ENCODE results near the gene ID3.
A peak's percentile ranks its signal among the peaks of the same experiment; 100 is the strongest.

ID3 gene

GRCh38 chr1:23530747-23531561 lies 28.3 kb downstream of the ID3 start, which contains the start of gene E2F2:
Gene E2F2 (minus strand): TSS chr1:23531233. CDS start chr1:23530793, 440 bp downstream.
- ChIA-PET POLR2A (no interaction called here), CTCF (interaction anchor here (1.3 to 28.7 kb wide), 9 partner anchors 8 to 121 kb away, joined by 3 to 508 read pairs (median 20); no protein-coding TSS in a partner anchor)
- peak; percentile 96 for DNase-seq (ENCODE audit: extremely low spot score)
- TF ChIP-seq CTCF (IDR thresholded peaks at IDR 0.05; ENCODE audit: control extremely low read depth, extremely low read depth, low read depth, missing control alignments), result peak; percentile 42

GRCh38 chr1:23530087-23530746 lies 29.1 kb downstream of the ID3 start:
- no peak for TF ChIP-seq CTCF (IDR thresholded peaks at IDR 0.05; ENCODE audit: control extremely low read depth, extremely low read depth, low read depth, missing control alignments)
- DNase-seq (ENCODE audit: extremely low spot score), result no peak
- ChIA-PET CTCF (interaction anchor here (1.5 to 28.7 kb wide), 7 partner anchors 8 to 108 kb away, joined by 4 to 508 read pairs (median 27); no protein-coding TSS in a partner anchor), POLR2A (no interaction called here)

GRCh38 chr1:23529146-23530086 lies 29.9 kb downstream of the ID3 start:
- no peak for DNase-seq (ENCODE audit: extremely low spot score)
- CTCF ChIA-PET, result interaction anchor here (1.2 to 28.7 kb wide), 12 partner anchors 9 to 218 kb away, joined by 3 to 508 read pairs (median 5); partner anchors contain the start of gene RPL11
- POLR2A ChIA-PET, result no interaction called here
- no peak for TF ChIP-seq CTCF (IDR thresholded peaks at IDR 0.05; ENCODE audit: control extremely low read depth, extremely low read depth, low read depth, missing control alignments)

- CTCF ChIA-PET, result interaction anchor here (1.1 to 28.7 kb wide), 13 partner anchors 9 to 219 kb away, joined by 3 to 508 read pairs (median 5); partner anchors contain the start of gene RPL11
- TF ChIP-seq CTCF (IDR thresholded peaks at IDR 0.05; ENCODE audit: control extremely low read depth, extremely low read depth, low read depth, missing control alignments), result no peak
- POLR2A ChIA-PET, result no interaction called here
- peak; percentile 57 for DNase-seq (ENCODE audit: extremely low spot score)
Observed at GRCh38 chr1:23528250-23528978, 30.9 kb downstream of the ID3 start.

GRCh38 chr1:23527900-23528249 lies 31.4 kb downstream of the ID3 start:
- CTCF ChIA-PET, result interaction anchor here (1.1 to 28.7 kb wide), 12 partner anchors 8 to 220 kb away, joined by 3 to 508 read pairs (median 5); partner anchors contain the start of gene RPL11
- POLR2A ChIA-PET, result no interaction called here
- TF ChIP-seq CTCF (IDR thresholded peaks at IDR 0.05; ENCODE audit: control extremely low read depth, extremely low read depth, low read depth, missing control alignments), result no peak
- no peak for DNase-seq (ENCODE audit: extremely low spot score)
